ENCODE measurements around the gene NSG2.

NSG2 gene

GRCh38 chr5:174020928-174021304 is 24.6 kb upstream of the NSG2 start:
- no peak overlapping the region for H3K27ac ChIP-seq (ENCODE audit: low read length)
- no peak for TF ChIP-seq EZH2phosphoT487 (IDR thresholded peaks at IDR 0.05; ENCODE audit: low read length)
- no peak for TF ChIP-seq EZH2 (optimal IDR thresholded peaks at IDR 0.05; ENCODE audit: low read depth, low read length)
- no peak for TF ChIP-seq CTCF (IDR thresholded peaks at IDR 0.05; ENCODE audit: low read length)
- no peak overlapping the region for H3K4me2 ChIP-seq (ENCODE audit: low read depth, low read length)
- H3K79me2 ChIP-seq (ENCODE audit: low read length): no peaks in the 10 kb centered on the region
- no peaks in the 10 kb centered on the region for H4K20me1 ChIP-seq (ENCODE audit: insufficient read depth, low read length)
- no peaks in the 10 kb centered on the region for H3K36me3 ChIP-seq (replicated peaks; ENCODE audit: insufficient read depth, low read length)
- H3K4me1 ChIP-seq (ENCODE audit: low read length): no peaks in the 10 kb centered on the region
- H3K9ac ChIP-seq (ENCODE audit: low read length): no peak overlapping the region
- H3K9me3 ChIP-seq (replicated peaks; ENCODE audit: insufficient read depth, low read length): no peaks in the 10 kb centered on the region
- no peak overlapping the region for H3K4me3 ChIP-seq (ENCODE audit: low read length)
- no peaks in the 10 kb centered on the region for H3K27me3 ChIP-seq (replicated peaks; ENCODE audit: insufficient read depth, low read length)
- DNase-seq: no peak
- no peaks in the 10 kb centered on the region for H3K9me2 ChIP-seq (replicated peaks; ENCODE audit: insufficient read depth, low read length)
- no peaks in the 10 kb centered on the region for H3F3A ChIP-seq (ENCODE audit: insufficient read depth, low read length)
- H2AFZ ChIP-seq (ENCODE audit: low read length): no peak overlapping the region

GRCh38 chr5:174022384-174023095 is 23.0 kb upstream of the NSG2 start:
- Histone ChIP-seq H3K79me2 (ENCODE audit: low read length) (no peaks in the 10 kb centered on the region), H4K20me1 (ENCODE audit: insufficient read depth, low read length) (no peaks in the 10 kb centered on the region), H3K9me2 (replicated peaks; ENCODE audit: insufficient read depth, low read length) (no peaks in the 10 kb centered on the region), H2AFZ (ENCODE audit: low read length) (no peak overlapping the region), H3K27me3 (replicated peaks; ENCODE audit: insufficient read depth, low read length) (no peaks in the 10 kb centered on the region), H3K36me3 (replicated peaks; ENCODE audit: insufficient read depth, low read length) (no peaks in the 10 kb centered on the region), H3K9me3 (replicated peaks; ENCODE audit: insufficient read depth, low read length) (no peaks in the 10 kb centered on the region), H3K4me1 (ENCODE audit: low read length) (no peaks in the 10 kb centered on the region), H3K4me3 (ENCODE audit: low read length) (no peak overlapping the region), H3K4me2 (ENCODE audit: low read depth, low read length) (no peak overlapping the region), H3F3A (ENCODE audit: insufficient read depth, low read length) (no peaks in the 10 kb centered on the region), H3K27ac (ENCODE audit: low read length) (no peak overlapping the region), H3K9ac (ENCODE audit: low read length) (no peak overlapping the region)
- no peak for DNase-seq
- no peak for TF ChIP-seq EZH2phosphoT487 (IDR thresholded peaks at IDR 0.05; ENCODE audit: low read length)
- no peak for TF ChIP-seq EZH2 (optimal IDR thresholded peaks at IDR 0.05; ENCODE audit: low read depth, low read length)
- TF ChIP-seq CTCF (IDR thresholded peaks at IDR 0.05; ENCODE audit: low read length): no peak

DNA sequence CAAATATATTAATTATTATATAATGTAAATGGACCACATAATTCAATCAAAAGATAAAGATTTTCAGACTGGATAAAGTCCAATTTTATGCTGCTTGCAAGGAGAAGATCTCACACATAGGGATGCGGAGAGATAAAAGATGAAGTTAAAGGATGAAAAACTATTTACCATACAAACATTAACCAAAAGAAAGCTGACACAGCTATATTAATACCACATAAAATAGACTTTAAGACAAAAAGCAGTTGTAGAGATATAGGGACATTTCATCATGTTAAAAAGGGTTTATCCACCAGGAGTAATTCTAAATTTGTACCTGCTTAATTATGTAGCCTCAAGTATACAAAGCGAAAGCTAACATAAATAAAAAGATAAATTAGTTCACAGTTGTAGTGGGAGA is 15.2 kb upstream of the NSG2 start:
- Histone ChIP-seq H3K9me3 (replicated peaks; ENCODE audit: insufficient read depth, low read length) (no peaks in the 10 kb centered on the region), H3K27ac (ENCODE audit: low read length) (no peak overlapping the region), H3K27me3 (replicated peaks; ENCODE audit: insufficient read depth, low read length) (no peaks in the 10 kb centered on the region), H3K9me2 (replicated peaks; ENCODE audit: insufficient read depth, low read length) (no peaks in the 10 kb centered on the region), H3F3A (ENCODE audit: insufficient read depth, low read length) (no peaks in the 10 kb centered on the region), H4K20me1 (ENCODE audit: insufficient read depth, low read length) (no peaks in the 10 kb centered on the region), H3K4me3 (ENCODE audit: low read length) (no peak overlapping the region), H3K79me2 (ENCODE audit: low read length) (no peaks in the 10 kb centered on the region), H3K4me2 (ENCODE audit: low read depth, low read length) (no peak overlapping the region), H3K36me3 (replicated peaks; ENCODE audit: insufficient read depth, low read length) (no peaks in the 10 kb centered on the region), H3K4me1 (ENCODE audit: low read length) (no peaks in the 10 kb centered on the region), H3K9ac (ENCODE audit: low read length) (no peak overlapping the region), H2AFZ (ENCODE audit: low read length) (no peak overlapping the region)
- no peak for DNase-seq
- TF ChIP-seq EZH2 (optimal IDR thresholded peaks at IDR 0.05; ENCODE audit: low read depth, low read length) (no peak), EZH2phosphoT487 (IDR thresholded peaks at IDR 0.05; ENCODE audit: low read length) (no peak), CTCF (IDR thresholded peaks at IDR 0.05; ENCODE audit: low read length) (no peak)

All from MM.1S (cell line).